SU-DHL-6 (cell line): ENCODE data around the gene ACSL6.

Experiments
- CTCF ChIP-seq: fragments of 200-600 bp; sonication (generic); IDR thresholded peaks from one replicate; pipeline ENCODE4 v1.5.1; 2017; ENCODE audit warnings: antibody characterized with exemption, mild to moderate bottlenecking, low read length, moderate library complexity; ENCODE audit not compliant: insufficient read depth, poor library complexity, severe bottlenecking
- EZH2phosphoT487 ChIP-seq: fragments of 200-600 bp; sonication (generic), shearing (Covaris generic); conservative IDR thresholded peaks from 2 replicates; pipeline ENCODE4 v1.6.1; 2018; ENCODE audit warnings: mild to moderate bottlenecking, antibody characterized with exemption, low read length, moderate library complexity, mixed read lengths

DNA sequence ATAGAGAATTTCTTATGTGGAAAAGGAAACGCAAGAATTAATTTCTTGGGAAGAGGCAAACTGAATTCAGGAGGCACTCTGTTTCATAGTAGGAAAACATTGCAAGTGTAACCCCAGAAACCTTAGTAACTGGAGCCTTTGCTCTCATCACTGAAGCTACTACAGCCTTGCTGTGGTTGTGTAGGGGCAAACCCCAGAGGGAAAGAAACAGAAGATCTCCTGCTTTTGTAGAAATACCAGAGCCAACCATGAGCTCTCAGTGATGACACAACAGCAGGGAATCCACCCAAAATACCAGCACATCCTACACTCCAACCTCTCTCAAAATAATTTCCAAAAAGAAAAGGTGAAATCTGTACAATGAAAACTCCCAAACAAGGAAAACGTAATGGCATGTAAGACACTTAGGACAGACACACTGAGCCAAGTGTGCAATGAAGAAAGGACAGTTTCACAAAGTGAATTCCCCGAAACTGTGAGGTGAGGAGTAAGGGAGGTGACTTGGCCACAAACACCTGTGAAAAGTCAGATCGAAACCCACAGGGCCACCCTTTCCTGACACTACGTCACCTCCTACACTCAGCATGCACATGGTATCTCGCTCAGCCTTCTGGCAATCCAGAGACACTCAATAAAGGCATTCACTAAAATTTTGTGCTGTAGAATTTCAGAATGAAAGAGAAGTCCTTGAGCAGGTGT is 8.5 kb upstream of the ACSL6 start:
- TF ChIP-seq CTCF (no peak), EZH2phosphoT487 (no peak)
